IPS-15b (cell line): ENCODE results near the gene CDH5.

Experiments used
- H3K27me3 ChIP-seq: one replicate; pipeline ENCODE4 v1.6.1; 2013; ENCODE audit warnings: low read length; ENCODE audit not compliant: control insufficient read depth, insufficient read depth
- H3K36me3 ChIP-seq: one replicate; pipeline ENCODE4 v1.6.1; 2013; ENCODE audit warnings: low read length; ENCODE audit not compliant: control insufficient read depth, insufficient read depth
- H3K4me1 ChIP-seq: one replicate; pipeline ENCODE4 v1.6.1; 2013; ENCODE audit warnings: mild to moderate bottlenecking, low read length; ENCODE audit not compliant: control insufficient read depth, insufficient read depth
- H3K4me3 ChIP-seq: one replicate; pipeline ENCODE4 v1.5.1; 2013; ENCODE audit warnings: low read depth, low read length
- H3K9ac ChIP-seq: one replicate; pipeline ENCODE4 v1.6.1; 2013; ENCODE audit warnings: low read depth, mild to moderate bottlenecking, low read length
- H3K9me3 ChIP-seq: one replicate; pipeline ENCODE4 v1.6.1; 2013; ENCODE audit warnings: mild to moderate bottlenecking, low read length; ENCODE audit not compliant: control insufficient read depth, insufficient read depth

The CDH5 gene

DNA sequence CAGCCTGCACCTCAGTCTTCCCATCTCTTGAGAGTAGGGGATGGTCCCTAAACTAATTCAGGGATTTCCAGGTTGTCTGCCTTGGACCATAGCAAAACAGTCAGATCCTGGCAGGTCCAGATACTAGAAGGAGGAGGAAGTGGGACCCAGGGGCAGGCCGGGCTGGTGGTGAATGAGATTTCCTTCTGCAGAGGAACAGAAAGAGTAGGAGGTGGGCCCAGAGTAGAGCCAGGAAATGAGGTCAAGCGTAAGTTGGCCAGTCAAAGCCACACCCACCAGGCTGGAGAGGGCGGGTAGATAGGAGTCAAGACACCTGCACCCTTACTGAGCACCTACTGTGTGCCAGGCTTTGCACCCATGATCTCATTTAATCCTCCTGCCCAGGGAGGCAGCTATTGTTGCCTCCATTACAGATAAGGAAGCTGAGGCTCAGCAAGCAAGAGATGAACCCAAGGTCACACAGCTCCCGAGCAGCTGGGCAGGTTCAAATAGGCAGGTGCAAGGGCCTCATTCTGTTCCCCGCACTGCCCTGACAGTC is 2.6 kb downstream of the CDH5 start:
- no peaks in the 10 kb centered on the region for H3K9me3 ChIP-seq
- no peak overlapping the region for H3K4me3 ChIP-seq
- H3K4me1 ChIP-seq: peaks cover 6% of the 10 kb centered on the region
- no peak overlapping the region for H3K9ac ChIP-seq
- no peaks in the 10 kb centered on the region for H3K36me3 ChIP-seq
- no peaks in the 10 kb centered on the region for H3K27me3 ChIP-seq

DNA sequence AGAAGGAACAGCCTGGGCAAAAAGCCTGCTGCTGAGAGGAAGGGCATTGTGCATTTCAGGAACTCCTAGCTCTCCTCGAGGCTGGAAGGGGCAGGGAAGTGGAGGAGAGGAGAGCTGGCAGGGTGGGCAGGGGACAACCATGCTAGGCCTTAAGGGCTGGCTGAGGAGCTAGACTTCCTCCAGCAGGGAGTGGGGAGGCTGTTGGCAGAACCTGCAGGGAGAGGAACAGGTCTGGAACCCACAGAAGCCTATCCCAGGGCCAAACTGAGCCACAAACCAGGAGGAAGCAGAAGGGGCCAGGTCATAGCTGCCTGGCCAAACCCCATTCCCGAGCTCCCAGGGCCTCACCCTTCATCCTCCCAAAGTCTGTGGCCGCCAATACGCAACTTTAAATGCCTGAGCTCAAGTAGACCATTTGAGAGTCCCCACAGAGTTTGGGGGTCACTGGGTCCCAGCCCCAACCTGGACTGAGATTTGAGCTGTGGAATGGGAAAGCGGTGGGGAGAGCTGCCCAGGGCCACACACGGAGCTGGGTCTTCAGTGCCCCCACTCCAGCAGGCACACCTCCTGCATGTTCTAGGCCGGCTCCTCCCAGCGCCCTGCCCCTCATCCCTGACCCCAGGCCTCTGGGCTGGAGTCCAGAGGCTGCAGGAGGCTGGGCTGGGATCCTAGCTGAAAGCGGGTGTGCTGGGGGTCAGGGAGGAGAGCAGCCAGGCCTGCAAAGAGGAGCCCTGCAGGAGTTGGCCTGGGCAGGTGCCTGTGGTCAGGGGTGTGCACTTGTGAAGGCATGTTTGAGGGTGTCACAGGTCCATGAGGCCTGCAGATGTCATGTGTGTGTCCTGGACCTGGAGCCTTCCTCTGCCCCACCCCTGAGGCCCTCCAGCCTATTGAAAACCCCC is 4.5 kb downstream of the CDH5 start:
- H3K9ac ChIP-seq: no peak overlapping the region
- no peaks in the 10 kb centered on the region for H3K9me3 ChIP-seq
- no peak overlapping the region for H3K4me3 ChIP-seq
- peaks cover 3% of the 10 kb centered on the region for H3K4me1 ChIP-seq
- no peaks in the 10 kb centered on the region for H3K27me3 ChIP-seq
- no peaks in the 10 kb centered on the region for H3K36me3 ChIP-seq

DNA sequence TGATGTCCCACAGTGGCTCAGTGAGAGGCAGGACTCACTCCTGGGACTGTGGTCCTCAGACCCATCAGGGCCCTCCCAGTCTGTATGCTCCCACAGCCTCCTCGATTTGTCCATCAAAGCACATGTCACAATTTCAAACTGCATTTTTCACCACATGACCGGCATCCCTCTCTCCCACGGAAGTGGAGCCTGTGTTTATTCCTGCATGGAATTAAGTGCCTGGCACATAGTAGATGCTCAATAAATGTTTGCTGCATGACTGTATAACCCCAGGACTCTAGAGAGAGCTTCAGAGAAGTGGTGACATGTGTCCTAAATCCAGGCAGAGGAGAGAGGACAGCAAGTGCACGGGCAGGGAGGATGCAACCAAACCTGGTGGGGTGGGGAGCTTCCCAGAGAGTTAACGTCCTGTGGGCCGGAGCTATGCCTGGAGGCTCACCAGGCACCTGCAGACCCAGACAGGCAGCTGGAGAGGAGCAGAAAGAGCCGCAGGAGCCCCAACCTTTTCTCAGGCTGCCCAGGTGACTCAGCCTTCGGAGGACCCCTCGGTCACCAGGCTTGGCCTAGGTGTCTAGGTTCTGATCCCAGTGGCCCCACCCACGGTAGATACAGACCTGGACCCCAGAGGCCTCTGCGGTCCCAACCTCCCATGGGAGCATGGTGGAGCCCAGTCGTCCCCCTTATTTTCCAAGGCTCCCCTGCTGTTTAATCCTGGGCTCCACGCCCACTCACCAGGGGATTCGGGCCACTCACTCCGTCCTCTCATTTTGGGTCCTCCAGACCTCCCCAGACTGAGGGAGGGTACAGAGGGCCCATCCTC is 5.8 kb downstream of the CDH5 start:
- peaks cover 3% of the 10 kb centered on the region for H3K4me1 ChIP-seq
- H3K27me3 ChIP-seq: no peaks in the 10 kb centered on the region
- H3K36me3 ChIP-seq: no peaks in the 10 kb centered on the region
- H3K9me3 ChIP-seq: no peaks in the 10 kb centered on the region
- H3K9ac ChIP-seq: no peak overlapping the region
- no peak overlapping the region for H3K4me3 ChIP-seq

DNA sequence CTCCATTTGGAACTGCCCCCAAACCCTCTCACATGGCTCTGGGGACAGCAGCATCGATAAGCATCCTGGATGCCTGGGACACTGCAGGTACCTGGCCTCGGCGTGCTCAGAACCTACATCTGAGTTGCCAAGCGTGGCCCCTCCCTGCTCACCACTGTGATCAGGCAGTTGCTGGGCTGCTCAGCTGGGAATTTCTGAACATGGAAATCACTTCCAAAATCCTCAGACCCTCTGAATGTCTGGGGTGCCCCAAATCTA is 6.3 kb downstream of the CDH5 start:
- H3K27me3 ChIP-seq: no peaks in the 10 kb centered on the region
- no peaks in the 10 kb centered on the region for H3K9me3 ChIP-seq
- no peak overlapping the region for H3K9ac ChIP-seq
- peaks cover 3% of the 10 kb centered on the region for H3K4me1 ChIP-seq
- no peak overlapping the region for H3K4me3 ChIP-seq
- no peaks in the 10 kb centered on the region for H3K36me3 ChIP-seq

DNA sequence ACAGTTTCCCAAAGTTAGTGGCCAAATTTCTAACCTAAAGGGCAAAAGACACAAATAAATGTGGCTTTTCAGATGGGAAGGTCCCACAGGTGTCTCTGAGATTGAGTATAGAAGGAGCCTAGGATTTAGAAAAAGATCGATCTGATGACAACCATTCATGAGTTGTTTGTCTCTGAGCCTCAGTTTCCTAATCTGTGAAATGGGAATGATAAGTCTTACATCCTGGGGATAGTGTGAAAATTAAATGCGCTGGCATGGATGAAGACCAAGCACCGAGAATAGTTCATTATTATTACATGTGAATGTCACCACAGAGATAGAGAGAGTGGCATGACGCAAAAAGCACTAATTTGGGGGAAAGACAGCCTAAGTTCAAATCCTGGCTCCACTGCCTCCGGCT is 7.2 kb downstream of the CDH5 start:
- Histone ChIP-seq H3K4me1 (no peaks in the 10 kb centered on the region), H3K9me3 (no peaks in the 10 kb centered on the region), H3K27me3 (no peaks in the 10 kb centered on the region), H3K36me3 (no peaks in the 10 kb centered on the region), H3K4me3 (no peak overlapping the region), H3K9ac (no peak overlapping the region)

DNA sequence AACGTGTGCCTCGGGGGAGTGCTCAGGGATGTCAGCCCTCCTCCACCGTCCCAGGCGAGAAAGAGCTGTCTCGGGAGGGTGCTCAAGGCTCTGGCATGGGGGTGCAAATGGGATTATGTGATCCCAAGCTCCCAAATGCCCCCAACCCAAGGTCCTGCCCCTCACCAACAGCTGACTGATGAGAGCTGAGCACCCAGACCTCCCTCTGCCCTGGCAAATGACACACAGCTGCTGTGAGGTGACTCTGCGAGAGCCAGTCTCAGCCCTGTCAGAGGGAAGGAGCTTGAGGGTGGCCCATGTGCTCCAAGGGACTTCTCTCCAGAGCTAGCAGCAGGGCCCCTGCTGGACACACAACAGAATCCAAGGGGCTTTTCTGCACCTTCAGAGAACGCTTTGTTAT is 7.7 kb downstream of the CDH5 start:
- Histone ChIP-seq H3K9ac (no peak overlapping the region), H3K36me3 (no peaks in the 10 kb centered on the region), H3K4me3 (no peak overlapping the region), H3K9me3 (no peaks in the 10 kb centered on the region), H3K27me3 (no peaks in the 10 kb centered on the region), H3K4me1 (no peaks in the 10 kb centered on the region)

DNA sequence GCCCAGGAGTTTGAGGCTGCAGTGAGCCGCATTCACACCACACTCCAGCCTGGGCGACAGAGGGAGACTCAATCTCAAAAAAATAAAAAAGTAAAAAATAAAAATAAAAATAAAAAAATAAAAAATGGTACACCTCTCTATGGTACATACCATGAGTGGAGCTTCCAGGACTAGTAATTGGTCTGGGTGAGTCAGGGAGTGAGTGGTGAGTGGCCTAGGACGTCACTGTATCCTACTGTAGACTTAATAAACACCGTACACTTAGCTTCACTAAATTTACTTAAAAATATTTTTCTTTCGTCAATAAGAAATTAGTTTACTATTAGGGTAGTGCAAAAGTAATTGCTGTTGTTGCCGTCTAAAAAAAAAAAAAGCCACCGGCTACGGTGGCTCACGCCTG is 9.0 kb downstream of the CDH5 start:
- H3K4me1 ChIP-seq: no peaks in the 10 kb centered on the region
- H3K9ac ChIP-seq: no peak overlapping the region
- no peaks in the 10 kb centered on the region for H3K36me3 ChIP-seq
- H3K27me3 ChIP-seq: no peaks in the 10 kb centered on the region
- no peak overlapping the region for H3K4me3 ChIP-seq
- H3K9me3 ChIP-seq: no peaks in the 10 kb centered on the region

DNA sequence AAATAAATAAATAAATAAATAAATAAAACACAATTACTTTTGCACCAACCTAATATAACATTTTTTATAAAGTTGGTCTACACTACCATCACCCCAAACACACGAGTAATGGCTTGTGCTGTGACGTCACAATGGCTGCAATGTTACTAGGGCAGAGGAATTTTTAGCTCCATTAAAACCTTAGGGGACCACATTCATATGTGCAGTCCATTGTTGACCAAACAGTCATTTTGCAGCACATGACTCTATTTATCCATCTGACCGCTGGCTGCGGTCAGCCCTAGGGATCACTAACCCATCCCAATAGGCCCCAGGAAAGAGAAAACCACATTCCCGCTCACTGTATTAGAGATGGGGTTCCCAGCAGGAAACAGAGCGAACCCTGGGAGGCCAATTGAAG is 9.6 kb downstream of the CDH5 start:
- H3K9ac ChIP-seq: no peak overlapping the region
- no peaks in the 10 kb centered on the region for H3K36me3 ChIP-seq
- no peaks in the 10 kb centered on the region for H3K27me3 ChIP-seq
- no peaks in the 10 kb centered on the region for H3K9me3 ChIP-seq
- no peak overlapping the region for H3K4me3 ChIP-seq
- H3K4me1 ChIP-seq: no peaks in the 10 kb centered on the region

DNA sequence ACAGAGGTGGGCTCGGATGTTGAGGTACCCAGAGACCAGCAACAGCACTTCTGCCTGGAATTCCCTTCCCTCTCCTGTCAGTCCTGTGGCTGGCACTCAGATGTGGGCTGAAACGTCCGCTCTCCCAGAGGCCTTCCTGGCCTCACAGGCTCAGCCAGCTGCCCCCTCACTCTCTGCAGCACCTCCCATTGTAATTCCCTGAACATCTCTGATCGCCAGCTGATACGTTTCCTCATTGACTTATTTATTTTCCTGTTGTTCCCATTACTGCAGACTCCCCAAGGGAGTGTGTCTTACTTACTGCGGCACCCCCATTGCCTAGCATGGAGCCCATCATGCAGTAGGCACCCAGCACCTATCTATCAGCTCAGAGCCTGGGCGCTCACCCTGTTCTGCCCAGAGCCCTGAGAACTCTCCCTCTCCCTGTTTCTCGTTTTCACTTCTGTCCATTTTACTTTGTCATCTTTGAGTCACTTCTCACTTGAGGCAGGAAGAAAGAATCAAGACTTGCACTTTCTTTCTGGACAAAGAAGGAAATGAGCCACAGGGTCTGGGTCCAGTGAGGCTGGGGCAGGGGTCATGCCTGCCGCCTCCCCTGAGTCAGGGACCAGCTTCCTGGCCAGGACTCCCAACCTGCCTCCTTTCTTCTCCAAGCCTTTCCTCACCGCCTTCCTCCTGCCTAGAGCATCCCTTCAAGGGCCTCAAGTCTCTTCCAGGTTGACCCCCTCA is 10.2 kb downstream of the CDH5 start:
- Histone ChIP-seq H3K36me3 (no peaks in the 10 kb centered on the region), H3K4me3 (no peak overlapping the region), H3K27me3 (no peaks in the 10 kb centered on the region), H3K9me3 (no peaks in the 10 kb centered on the region), H3K4me1 (no peaks in the 10 kb centered on the region), H3K9ac (no peak overlapping the region)

DNA sequence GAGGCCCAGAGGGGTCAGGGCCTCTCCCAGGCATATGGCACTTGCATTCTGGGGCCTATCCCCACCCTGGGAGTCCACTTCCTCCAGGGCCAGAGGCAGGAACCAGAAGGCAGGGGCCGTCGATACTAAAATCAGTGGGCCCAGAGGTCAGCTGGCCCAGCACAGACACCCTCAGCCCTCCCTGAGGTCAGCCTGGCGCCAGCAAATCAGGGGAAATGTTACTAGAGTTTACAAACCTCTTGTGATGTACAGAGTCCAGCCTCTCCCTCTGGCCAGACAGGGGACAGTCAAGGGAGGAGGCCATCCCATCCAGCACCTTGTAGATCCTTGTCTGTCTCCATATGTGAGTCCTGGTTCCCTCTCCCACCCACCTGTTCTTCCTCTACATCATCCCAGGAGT is 10.8 kb downstream of the CDH5 start:
- no peaks in the 10 kb centered on the region for H3K4me1 ChIP-seq
- H3K9me3 ChIP-seq: no peaks in the 10 kb centered on the region
- no peaks in the 10 kb centered on the region for H3K27me3 ChIP-seq
- no peaks in the 10 kb centered on the region for H3K36me3 ChIP-seq
- H3K4me3 ChIP-seq: no peak overlapping the region
- no peak overlapping the region for H3K9ac ChIP-seq

DNA sequence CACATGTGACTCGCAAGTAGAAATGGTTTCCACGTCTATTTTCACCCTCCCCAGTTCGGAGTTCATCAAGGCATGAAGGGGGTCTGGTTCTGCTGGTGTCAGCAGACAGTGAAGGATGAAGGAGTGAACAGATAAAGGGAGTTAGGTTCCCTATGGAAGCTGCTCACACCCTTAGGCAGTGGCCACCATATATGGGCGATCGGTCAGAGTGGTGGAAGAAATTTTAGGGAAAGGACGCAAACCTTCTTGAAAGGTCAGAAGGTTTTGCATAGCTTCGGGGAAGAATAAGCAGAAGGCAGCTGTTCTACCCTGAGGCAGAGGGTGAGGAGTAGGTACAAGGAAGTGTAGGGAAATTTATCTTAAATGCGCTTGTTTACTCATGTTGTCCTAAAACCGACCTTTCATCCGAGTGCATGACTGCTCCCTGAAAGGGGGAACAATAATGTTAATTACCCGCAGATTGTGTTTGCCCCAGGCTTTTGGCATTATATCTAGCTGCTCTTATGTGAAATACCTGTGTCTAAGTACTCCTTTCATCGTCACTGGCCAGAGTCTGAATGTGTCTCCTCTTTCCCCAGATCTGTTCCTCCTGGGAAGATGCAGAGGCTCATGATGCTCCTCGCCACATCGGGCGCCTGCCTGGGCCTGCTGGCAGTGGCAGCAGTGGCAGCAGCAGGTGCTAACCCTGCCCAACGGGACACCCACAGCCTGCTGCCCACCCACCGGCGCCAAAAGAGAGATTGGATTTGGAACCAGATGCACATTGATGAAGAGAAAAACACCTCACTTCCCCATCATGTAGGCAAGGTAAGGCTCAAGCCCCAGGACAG is 12.5 kb downstream of the CDH5 start:
- no peaks in the 10 kb centered on the region for H3K36me3 ChIP-seq
- no peak overlapping the region for H3K9ac ChIP-seq
- H3K27me3 ChIP-seq: no peaks in the 10 kb centered on the region
- H3K4me3 ChIP-seq: no peak overlapping the region
- no peaks in the 10 kb centered on the region for H3K9me3 ChIP-seq
- peaks cover 3% of the 10 kb centered on the region for H3K4me1 ChIP-seq
